Stimulated activated CD4-positive, alpha-beta T cell treated with anti-CD3 and anti-CD28 coated beads, Interleukin-1b, Interleukin-23, amount 100 ng/mL, for 48 hours (primary cell): ENCODE results near the gene SZT2.

Source experiments
- DNase-seq: peaks from one replicate; pipeline ENCODE4 v3.0.0-alpha.2; 2020

SZT2 gene

DNA sequence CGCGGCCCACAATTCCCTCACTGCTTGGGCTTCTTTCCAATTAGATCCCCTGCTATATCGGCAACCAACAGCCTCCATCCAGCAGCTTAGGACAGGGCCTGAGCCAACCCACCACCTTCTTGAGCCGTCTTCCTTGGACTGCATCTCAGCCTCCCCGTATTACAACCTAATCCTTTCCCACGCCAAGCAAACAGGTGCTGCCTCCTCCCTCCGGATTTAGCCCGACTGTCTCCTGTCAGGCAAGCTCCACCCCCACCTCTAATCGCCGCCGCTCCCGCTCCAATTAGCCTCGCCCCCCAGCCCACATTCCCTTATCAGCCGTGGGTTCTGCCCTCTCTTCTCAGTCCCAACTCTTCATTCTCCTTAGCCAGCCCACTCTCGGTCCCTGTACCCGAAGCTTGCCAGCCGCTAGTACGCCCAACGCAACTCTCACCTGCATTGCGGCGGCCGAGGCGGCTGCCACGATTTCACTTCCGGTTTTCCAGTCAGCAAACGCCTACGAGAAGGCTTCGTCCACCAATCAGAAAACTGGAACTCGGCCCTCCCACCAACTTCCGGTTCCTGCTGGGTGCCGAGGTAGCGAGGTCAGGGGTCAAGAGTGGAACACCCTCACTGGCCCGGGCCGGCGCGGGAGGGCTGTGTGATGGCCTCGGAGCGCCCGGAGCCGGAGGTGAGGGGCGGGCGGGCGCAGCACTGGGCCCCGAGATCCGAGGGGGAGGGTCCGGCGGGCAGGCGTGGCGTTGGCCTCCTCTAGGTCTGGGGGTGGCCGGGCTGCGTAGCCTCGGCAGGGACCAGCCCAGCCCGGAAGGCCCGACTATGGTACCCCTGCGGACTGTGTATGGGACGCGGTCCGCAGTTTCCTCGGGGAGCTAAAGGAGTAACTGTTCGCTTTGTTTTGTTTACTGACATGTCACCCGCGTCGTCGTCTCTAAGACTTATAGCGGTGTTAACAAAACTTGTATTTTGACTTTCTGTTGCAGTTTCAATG, at the start of gene SZT2, which contains the start of gene MED8:
Gene SZT2, plus strand, starts transcription at position 574 of the 988 bp plus-strand sequence. Its CDS starts 70 bp downstream, at position 644.
Gene MED8, minus strand, starts transcription at position 475 of the 988 bp plus-strand sequence. Its CDS starts 36 bp downstream, at position 439.
- peak; percentile 94 for DNase-seq

GRCh38 chr1:43340559-43340958, 49.1 kb upstream of the SZT2 start:
- no peak for DNase-seq

DNA sequence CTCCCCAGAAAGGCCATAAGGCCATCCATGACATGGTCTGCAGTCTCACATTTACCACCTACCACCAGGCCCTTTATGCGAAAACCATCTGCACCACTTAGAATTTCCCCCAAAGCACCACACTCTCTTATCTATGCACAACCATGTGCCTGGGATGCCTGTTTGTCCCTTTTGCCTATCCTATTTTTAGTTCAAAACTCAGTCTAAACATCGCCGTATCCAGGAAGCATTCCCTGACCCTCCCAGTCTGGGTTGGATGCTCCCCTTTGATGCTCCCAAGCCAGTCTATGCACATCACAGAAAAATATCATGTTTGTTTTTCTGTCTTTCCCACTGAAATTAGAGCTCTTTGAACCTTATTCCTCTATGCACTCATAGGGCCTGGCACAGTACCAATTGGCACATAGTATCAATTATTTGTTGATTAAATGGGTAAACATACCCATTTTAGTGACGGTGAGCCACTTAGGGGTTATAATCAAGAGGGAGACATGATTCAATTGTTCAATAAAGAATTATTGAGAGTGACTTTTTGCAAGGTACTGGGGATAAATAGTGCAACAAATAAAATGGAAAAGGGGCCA, 45.3 kb upstream of the SZT2 start:
- DNase-seq: no peak

DNA sequence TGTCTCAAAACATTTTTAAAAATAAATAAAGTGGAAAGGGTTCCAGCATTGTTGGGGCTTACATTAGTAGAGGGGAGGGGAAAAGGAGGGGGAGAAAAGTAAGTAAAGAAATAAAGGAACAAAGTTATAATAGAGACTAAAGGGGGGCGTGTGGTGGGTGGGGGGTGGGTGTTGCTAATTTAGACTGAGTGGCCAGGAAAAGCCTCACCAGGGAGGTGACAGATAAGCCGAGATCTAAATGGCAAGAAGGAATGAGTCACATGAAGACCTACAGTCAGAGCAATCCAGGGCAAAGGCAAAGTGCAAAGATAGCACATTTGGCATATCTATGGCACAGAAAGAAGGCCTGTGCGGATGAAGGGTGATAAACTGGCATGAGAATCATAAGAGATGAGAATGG, 44.6 kb upstream of the SZT2 start:
- DNase-seq: no peak

- no peak for DNase-seq
Observed at GRCh38 chr1:43346636-43347035, 43.1 kb upstream of the SZT2 start.

- no peak for DNase-seq
Observed at GRCh38 chr1:43348343-43348808, 41.3 kb upstream of the SZT2 start.

DNA sequence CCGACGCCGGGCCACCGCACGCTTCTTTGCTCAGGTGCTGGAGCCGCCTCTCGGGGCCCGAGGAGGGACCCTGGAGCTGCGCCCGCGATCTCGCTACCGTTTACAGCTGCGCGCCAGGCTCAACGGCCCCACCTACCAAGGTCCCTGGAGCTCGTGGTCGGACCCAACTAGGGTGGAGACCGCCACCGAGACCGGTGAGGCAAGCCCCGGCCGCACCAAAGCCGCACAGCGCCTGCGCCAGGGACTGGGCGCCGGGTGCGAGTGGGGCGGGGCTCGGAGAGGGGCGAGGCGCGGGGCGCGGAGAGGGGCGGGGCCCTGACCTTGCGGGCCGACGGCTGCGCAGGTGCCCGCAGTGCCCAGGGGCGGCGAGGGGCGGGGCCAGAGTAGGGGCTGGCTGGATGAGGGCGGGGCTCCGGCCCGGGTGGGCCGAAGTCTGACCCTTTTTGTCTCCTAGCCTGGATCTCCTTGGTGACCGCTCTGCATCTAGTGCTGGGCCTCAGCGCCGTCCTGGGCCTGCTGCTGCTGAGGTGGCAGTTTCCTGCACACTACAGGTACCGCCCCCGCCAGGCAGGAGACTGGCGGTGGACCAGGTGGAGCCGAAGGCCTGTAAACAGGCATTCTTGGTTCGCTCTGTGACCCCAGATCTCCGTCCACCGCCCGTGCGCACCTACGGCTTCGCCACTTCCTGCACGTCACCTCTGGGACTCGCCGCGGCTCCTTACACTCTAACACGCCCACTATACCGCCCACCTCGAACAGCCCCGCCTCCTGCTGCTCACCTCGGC, 40.7 kb upstream of the SZT2 start:
- peak; percentile 25 for DNase-seq

DNA sequence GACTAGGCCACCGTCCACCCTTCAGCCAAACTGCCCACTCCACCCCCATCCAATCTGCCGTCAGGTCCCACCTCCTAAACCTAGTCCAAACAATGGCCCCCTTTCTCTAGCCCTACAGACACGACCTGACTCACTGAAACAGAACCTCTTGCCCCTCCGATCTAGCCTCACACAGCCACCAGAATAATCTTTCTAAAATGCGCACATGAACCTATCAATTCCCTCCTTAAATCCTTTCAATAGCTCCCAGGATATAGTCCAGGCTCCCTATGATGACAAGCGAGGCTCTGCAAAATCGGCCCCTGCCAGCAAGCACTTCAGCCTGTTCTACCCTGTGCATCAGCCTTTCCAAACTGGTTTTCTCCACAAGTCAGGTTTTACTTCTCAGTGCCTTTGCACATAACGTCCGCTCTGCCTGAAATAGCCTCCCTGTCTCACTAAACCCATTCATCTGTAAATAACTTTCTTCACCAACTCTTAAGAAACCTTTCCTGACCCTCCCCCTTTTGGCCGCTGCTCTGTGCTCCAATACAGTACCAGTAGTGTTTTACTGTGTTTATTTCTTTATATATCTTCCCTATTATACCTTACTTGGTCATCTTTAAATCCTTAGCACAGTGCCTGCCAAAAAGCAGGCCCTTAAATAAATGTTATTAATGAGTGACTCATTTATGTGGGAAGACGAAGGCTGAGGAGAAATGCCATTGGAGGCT, 39.9 kb upstream of the SZT2 start:
- no peak for DNase-seq

DNA sequence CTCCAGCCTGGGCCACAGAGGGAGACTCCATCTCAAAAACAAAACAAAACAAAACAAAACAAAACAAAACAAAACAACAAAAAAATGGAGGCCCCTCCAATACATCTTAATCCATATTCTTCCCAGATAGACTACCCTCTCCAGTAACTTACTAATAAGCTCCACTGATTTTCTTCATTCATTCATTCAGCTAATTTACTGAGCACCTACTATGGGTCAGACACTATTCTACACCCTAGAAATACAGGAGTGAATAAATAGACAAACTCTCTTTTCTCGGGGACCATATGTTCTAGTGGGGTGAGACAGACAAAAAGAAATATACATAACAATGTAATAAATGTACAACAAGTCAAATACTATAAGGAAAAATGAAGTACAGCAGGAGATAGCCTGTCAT, 38.7 kb upstream of the SZT2 start:
- DNase-seq: no peak

- no peak for DNase-seq
Observed at GRCh38 chr1:43351421-43352350, 38.0 kb upstream of the SZT2 start.

DNA sequence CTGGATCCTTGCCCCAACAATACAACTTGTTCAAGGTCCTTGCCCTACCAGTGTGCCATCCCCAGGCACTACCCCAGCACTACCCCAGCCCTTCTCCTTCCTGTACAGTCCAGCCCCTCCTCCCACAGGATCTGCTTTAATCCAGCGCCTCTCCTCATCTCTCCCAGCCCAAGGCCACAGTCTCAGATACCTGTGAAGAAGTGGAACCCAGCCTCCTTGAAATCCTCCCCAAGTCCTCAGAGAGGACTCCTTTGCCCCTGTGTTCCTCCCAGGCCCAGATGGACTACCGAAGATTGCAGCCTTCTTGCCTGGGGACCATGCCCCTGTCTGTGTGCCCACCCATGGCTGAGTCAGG, 37.4 kb upstream of the SZT2 start:
- DNase-seq: no peak

DNA sequence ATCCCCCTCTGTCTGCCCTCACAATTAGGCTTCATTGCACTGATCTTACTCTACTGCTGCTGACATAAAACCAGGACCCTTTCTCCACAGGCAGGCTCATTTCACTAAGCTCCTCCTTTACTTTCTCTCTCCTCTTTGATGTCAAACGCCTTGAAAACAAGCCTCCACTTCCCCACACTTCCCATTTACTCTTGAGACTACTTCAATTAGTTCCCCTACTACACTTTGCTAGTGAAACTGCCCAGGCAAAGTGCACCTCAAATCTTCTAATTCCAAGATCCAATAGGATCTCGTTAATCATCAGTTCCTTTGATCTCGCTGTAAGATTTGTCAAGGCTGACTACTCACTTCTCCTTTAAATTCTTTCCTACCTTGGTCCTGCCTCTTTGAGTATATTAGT, 36.8 kb upstream of the SZT2 start:
- DNase-seq: no peak

- DNase-seq: no peak
Observed at GRCh38 chr1:43354471-43354870, 35.2 kb upstream of the SZT2 start.

DNA sequence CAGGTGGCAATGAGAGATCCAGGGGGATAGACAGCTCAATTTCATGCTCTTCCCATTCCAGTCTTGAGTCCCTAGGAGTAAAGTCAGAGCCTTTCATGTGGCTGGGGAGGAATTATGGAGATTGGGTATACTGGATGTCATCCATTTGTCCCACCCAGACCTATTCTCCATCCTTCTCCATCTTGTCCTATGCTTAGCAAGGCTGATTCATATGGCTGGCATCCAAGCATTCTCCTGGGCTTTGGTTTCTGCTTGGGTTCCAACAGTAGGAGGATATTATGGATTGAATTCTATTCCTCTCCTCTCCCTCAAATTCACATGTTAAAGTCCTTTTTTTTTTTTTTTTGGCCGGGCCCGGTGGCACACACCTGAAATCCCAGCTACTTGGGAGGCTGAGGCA, 34.8 kb upstream of the SZT2 start:
- no peak for DNase-seq

DNA sequence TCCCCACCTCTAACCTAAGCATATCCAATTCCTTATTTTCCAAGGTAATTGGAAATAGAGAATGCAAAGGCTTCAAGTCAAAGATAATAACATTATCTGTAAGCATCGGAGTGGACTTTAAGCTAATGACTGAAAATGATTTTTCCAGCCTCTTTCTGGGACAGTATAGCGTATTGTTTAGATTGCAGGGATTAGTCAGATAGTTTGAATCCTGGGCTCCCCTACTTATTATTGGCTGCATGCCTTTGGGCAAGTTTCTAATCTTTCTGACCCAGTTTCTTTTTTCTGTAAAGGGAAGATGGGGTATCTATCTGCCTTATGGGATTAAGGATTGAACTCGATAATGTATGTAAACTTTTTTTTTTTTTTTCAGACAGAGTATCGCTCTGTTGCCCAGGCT, 32.4 kb upstream of the SZT2 start:
- no peak for DNase-seq

- DNase-seq: no peak
Observed at GRCh38 chr1:43358121-43358745, 31.5 kb upstream of the SZT2 start.

GRCh38 chr1:43358746-43359693, 30.7 kb upstream of the SZT2 start, which contains the start of gene CDC20:
Gene CDC20, plus strand, starts transcription at chr1:43358981. Its CDS starts 235 bp downstream, at chr1:43359216.
- DNase-seq: peak; percentile 99

DNA sequence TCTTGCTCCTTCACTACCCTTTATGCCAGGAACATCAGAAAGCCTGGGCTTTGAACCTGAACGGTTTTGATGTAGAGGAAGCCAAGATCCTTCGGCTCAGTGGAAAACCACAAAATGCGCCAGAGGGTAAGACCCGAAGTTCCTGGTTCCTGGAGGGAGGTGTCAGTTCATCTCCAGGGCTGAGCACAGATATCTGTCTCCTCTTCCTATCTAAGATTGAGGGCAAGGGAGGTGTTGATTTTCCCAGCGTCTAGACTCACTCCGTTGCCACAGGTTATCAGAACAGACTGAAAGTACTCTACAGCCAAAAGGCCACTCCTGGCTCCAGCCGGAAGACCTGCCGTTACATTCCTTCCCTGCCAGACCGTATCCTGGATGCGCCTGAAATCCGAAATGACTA, 30.0 kb upstream of the SZT2 start:
- DNase-seq: no peak

GRCh38 chr1:43360616-43361015, 29.1 kb upstream of the SZT2 start:
- DNase-seq: no peak
